Measurements from ENCODE around the gene ANGPTL1.

Gene ANGPTL1

DNA sequence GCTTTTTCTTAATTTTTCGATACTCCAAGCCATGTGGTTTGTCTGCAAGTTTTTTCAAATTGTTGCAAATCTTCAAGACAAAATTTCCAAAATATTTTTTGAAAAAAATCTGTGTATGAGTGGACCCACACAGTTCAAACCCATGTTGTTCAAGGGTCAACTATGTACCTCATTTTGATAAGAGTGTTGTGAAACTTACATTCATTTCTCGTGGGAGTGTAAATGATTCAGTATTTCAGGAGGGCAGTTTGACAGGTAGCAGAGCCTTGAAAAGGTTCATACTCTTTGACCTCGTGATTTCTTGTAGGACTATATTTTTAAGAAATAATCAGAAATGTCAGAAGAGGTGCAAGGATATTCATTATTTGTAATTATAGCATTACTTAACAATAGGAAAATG lies 68.0 kb downstream of the ANGPTL1 start:
- no peak for TF ChIP-seq CTCF (IDR thresholded peaks at IDR 0.05)

Measured in LNCAP (cell line).